GM12878 (cell line): ENCODE data around the gene KDM6A. TPM values are rescaled to one million over a fixed set of nuclear protein-coding genes. Genes with fewer than 3 reads are reported as not detected.

Source experiments
- ATAC-seq: fragments of 200-7000 bp; cut with Tn5 transposase; 3 replicates; pipeline ENCODE4 v1.9.1; 2020; ENCODE audit warnings: mild to moderate bottlenecking, moderate library complexity
- BruUV-seq: library from RNA; stranded (reverse); fragments of 400-500 nt; replicated peaks from 2 replicates; lab custom pipeline; 2021; lab: Mats Ljungman, UMichigan
- CTCF ChIA-PET: fragments of 300-600 bp; sonication (Branson Sonifier 250); formaldehyde crosslinking; extraction: SDS; loops from one replicate; lab custom pipeline; 2021; ENCODE audit warnings: inconsistent platforms; lab: Yijun Ruan, JAX
- POLR2A ChIA-PET: fragments of 350-600 bp; formaldehyde crosslinking; extraction: SDS; loops from one replicate; lab custom pipeline; 2021; ENCODE audit warnings: inconsistent platforms; lab: Charles Lee
- RAD21 ChIA-PET: fragments of 300-600 bp; sonication (Branson Sonifier 250); formaldehyde crosslinking; loops from one replicate; lab custom pipeline; 2023; ENCODE audit warnings: antibody characterized with exemption; ENCODE audit not compliant: unreplicated experiment; lab: Charles Lee
- SMC1A ChIA-PET: fragments of 300-600 bp; sonication (Branson Sonifier 250); formaldehyde crosslinking; loops from one replicate; lab custom pipeline; 2023; ENCODE audit not compliant: unreplicated experiment, uncharacterized antibody; lab: Charles Lee
- DNase-seq: peaks from one replicate; pipeline ENCODE4 v3.0.0-alpha.2; 2011; ENCODE audit warnings: low read depth, low spot score
- FAIRE-seq: peaks from 3 replicates; lab custom pipeline; 2011; peaks lifted over from hg19 to GRCh38; lab: Jason Lieb, UNC
- H2AFZ ChIP-seq: 2 replicates; pipeline ENCODE4 v1.6.0; 2011; ENCODE audit warnings: low read depth, low read length, control low read depth; ENCODE audit not compliant: control insufficient read depth
- H3K27ac ChIP-seq: 2 replicates; pipeline ENCODE4 v1.5.1; 2011; ENCODE audit warnings: control low read depth; ENCODE audit not compliant: control insufficient read depth, insufficient read depth
- H3K27me3 ChIP-seq, 2 experiments: replicated peaks in 1 of 2; 2 replicates each; pipeline versions ENCODE4 v1.6.0 to v1.6.1; 2011; ENCODE audit warnings: low read length in 1 of 2; ENCODE audit not compliant: control insufficient read depth in 2 of 2, insufficient read depth in 2 of 2
- H3K36me3 ChIP-seq, 2 experiments: 2 replicates each; pipeline ENCODE4 v1.5.1; 2011; ENCODE audit warnings: low read length in 1 of 2; ENCODE audit not compliant: control insufficient read depth in 2 of 2, insufficient read depth in 2 of 2
- H3K4me1 ChIP-seq: 2 replicates; pipeline ENCODE4 v1.6.1; 2011; ENCODE audit warnings: mild to moderate bottlenecking, low read length, moderate library complexity, mixed read lengths; ENCODE audit not compliant: control insufficient read depth, insufficient read depth
- H3K4me2 ChIP-seq: 2 replicates; pipeline ENCODE4 v1.6.0; 2011; ENCODE audit warnings: control low read depth; ENCODE audit not compliant: control insufficient read depth, insufficient read depth
- H3K4me3 ChIP-seq: fragments of 200-600 bp; sonication (generic); 2 replicates; pipeline ENCODE4 v1.5.1; 2016
- H3K79me2 ChIP-seq: 2 replicates; pipeline ENCODE4 v1.6.0; 2011; ENCODE audit warnings: low read length; ENCODE audit not compliant: control insufficient read depth, insufficient read depth
- H3K9ac ChIP-seq: 2 replicates; pipeline ENCODE4 v1.8.0; 2011; ENCODE audit warnings: low read length, control low read depth, mixed read lengths; ENCODE audit not compliant: control insufficient read depth, insufficient read depth
- H3K9me3 ChIP-seq: replicated peaks from 3 replicates; pipeline ENCODE4 v1.5.1; 2011; ENCODE audit warnings: mild to moderate bottlenecking, low read length; ENCODE audit not compliant: control insufficient read depth, insufficient read depth
- H4K20me1 ChIP-seq: 2 replicates; pipeline ENCODE4 v1.6.0; 2011; ENCODE audit not compliant: control insufficient read depth, insufficient read depth
- CBX5 ChIP-seq: sonication (generic); IDR thresholded peaks from 2 replicates; pipeline ENCODE4 v1.6.1; 2016; ENCODE audit warnings: low read depth, moderate library complexity, mild to moderate bottlenecking, inconsistent platforms
- CREB1 ChIP-seq: IDR thresholded peaks from 2 replicates; pipeline ENCODE4 v1.6.1; 2012; ENCODE audit warnings: low read depth, mild to moderate bottlenecking, inconsistent platforms
- CTCF ChIP-seq, 3 experiments: IDR thresholded peaks in 2 of 3; conservative IDR thresholded peaks in 1 of 3; 2 replicates each; pipeline ENCODE4 v1.5.1; 2011; ENCODE audit warnings: low read depth in 3 of 3, low read length in 3 of 3, mild to moderate bottlenecking in 3 of 3, control low read depth in 2 of 3, moderate library complexity in 2 of 3, inconsistent platforms in 1 of 3, mixed read lengths in 1 of 3; ENCODE audit not compliant: control insufficient read depth in 2 of 3, insufficient read depth in 1 of 3; ENCODE audit errors: extremely low read depth in 1 of 3
- EGR1 ChIP-seq, 2 experiments: IDR thresholded peaks; 1 replicate in 1 of 2; 2 replicates in 1 of 2; pipeline ENCODE4 v1.6.1; 2011 to 2012; ENCODE audit warnings: low read depth in 2 of 2, low read length in 2 of 2, borderline replicate concordance in 1 of 2, mild to moderate bottlenecking in 1 of 2, moderate library complexity in 1 of 2
- KDM1A ChIP-seq: fragments of 200-600 bp; sonication (generic); IDR thresholded peaks from 2 replicates; pipeline ENCODE4 v1.6.1; 2016; ENCODE audit warnings: borderline replicate concordance
- MEF2B ChIP-seq: fragments of 450-650 bp; IDR thresholded peaks from 2 replicates; pipeline ENCODE4 v1.6.1; 2018; ENCODE audit warnings: mild to moderate bottlenecking, moderate library complexity; ENCODE audit not compliant: partially characterized antibody, poor library complexity, severe bottlenecking
- MXI1 ChIP-seq: fragments of 150-350 bp; IDR thresholded peaks from 2 replicates; pipeline ENCODE4 v1.6.1; 2011; ENCODE audit warnings: low read depth, mild to moderate bottlenecking, inconsistent platforms, low read length, improper control_type of control experiment
- NBN ChIP-seq: fragments of 450-650 bp; IDR thresholded peaks from 2 replicates; pipeline ENCODE4 v1.6.1; 2016
- NFXL1 ChIP-seq: fragments of 450-650 bp; IDR thresholded peaks from 2 replicates; pipeline ENCODE4 v1.6.1; 2017; ENCODE audit warnings: antibody characterized with exemption, mild to moderate bottlenecking, borderline replicate concordance
- NKRF ChIP-seq: fragments of 450-650 bp; conservative IDR thresholded peaks from 2 replicates; pipeline ENCODE4 v1.6.1; 2017; ENCODE audit warnings: mild to moderate bottlenecking, moderate library complexity
- RELB ChIP-seq: fragments of 450-650 bp; IDR thresholded peaks from 2 replicates; pipeline ENCODE4 v1.6.1; 2017; ENCODE audit warnings: low read depth, mild to moderate bottlenecking, moderate library complexity
- SMAD1 ChIP-seq: fragments of 450-650 bp; IDR thresholded peaks from 2 replicates; pipeline ENCODE4 v1.6.1; 2018; ENCODE audit warnings: mild to moderate bottlenecking, low read depth; ENCODE audit not compliant: partially characterized antibody
- STAT1 ChIP-seq: fragments of 450-650 bp; conservative IDR thresholded peaks from 2 replicates; pipeline ENCODE4 v1.6.1; 2014; ENCODE audit warnings: antibody characterized with exemption, mild to moderate bottlenecking
- TCF7 ChIP-seq: IDR thresholded peaks from 2 replicates; pipeline ENCODE4 v1.6.1; 2014; ENCODE audit warnings: antibody characterized with exemption, borderline replicate concordance
- YY1 ChIP-seq: IDR thresholded peaks from 2 replicates; pipeline ENCODE4 v1.6.1; 2011; ENCODE audit warnings: low read depth, mild to moderate bottlenecking, low read length
- ZBED1 ChIP-seq: IDR thresholded peaks from 2 replicates; pipeline ENCODE4 v1.6.1; 2016; ENCODE audit warnings: borderline replicate concordance
- ZSCAN29 ChIP-seq: fragments of 450-650 bp; IDR thresholded peaks from 2 replicates; pipeline ENCODE4 v1.6.1; 2017; ENCODE audit warnings: mild to moderate bottlenecking, moderate library complexity
- WGBS: methylation state at CpG from one replicate; pipeline ENCODE4 v1.1.6; 2016; ENCODE audit warnings: low lambda C conversion rate; ENCODE audit not compliant: insufficient replicate concordance, insufficient coverage; ENCODE audit errors: missing lambda C conversion rate; 5-methylcytosine and 5-hydroxymethylcytosine counted together
- in situ Hi-C: fragments of 300-500 bp; cut with MboI; formaldehyde crosslinking; loops from 9 replicates; pipeline ENCODE4 v1.14.3; 2018; ENCODE audit warnings: mixed read lengths
- intact Hi-C: fragments of 100-400 bp; cut with micrococcal nuclease; formaldehyde crosslinking; loops from one replicate; pipeline ENCODE4 v1.14.2; 2022; ENCODE audit not compliant: unreplicated experiment
- polyA plus RNA-seq, 11 experiments: library from polyadenylated mRNA; depleted of rRNA in 4 of 11; unstranded in 6 of 11; stranded (reverse) in 5 of 11; fragments of >200 nt; fragmentation: Nextera tagmentation in 4 of 11; fragmentation: Illumina TruSeq in 1 of 11; extraction: Ambion mirVana in 4 of 11; extraction: Trizol in 1 of 11; gene quantifications; 1 replicate in 1 of 11; 2 replicates in 10 of 11; pipeline versions ENCODE4 v1.2.1 to v1.2.3, GENCODE V29; 2011 to 2016; ENCODE audit warnings: inconsistent platforms in 2 of 11, missing spikeins in 2 of 11, low read depth in 1 of 11
- total RNA-seq, 4 experiments: library from RNA; depleted of rRNA in 3 of 4; stranded (reverse); fragments of >200 nt in 3 of 4; fragmentation: Illumina TruSeq in 1 of 4; extraction: Trizol in 1 of 4; gene quantifications; 2 replicates each; pipeline versions ENCODE4 v1.2.1 to v1.2.3, GENCODE V29; 2013 to 2021

The KDM6A gene
- total and polyA plus RNA-seq, 10 of the 15 experiments (the other 5 are each of a cell fraction or from before 2014, with no cell fraction given) = 7.9 to 29.0 (median 20.4) TPM

GRCh38 chrX:44874420-44875184 lies 1.6 kb downstream of the KDM6A start:
- H4K20me1 ChIP-seq = no peaks in the 10 kb centered on the region
- peak overlapping the region; percentile 91 for H3K9ac ChIP-seq
- peaks cover 80% of the 10 kb centered on the region for H3K79me2 ChIP-seq
- TSS peak; percentile 60 for BruUV-seq
- ChIA-PET RAD21 (interaction anchor here (0.7 to 6.1 kb wide), 13 partner anchors 13 to 200 kb away, joined by 3 to 50 read pairs (median 5); no protein-coding TSS in a partner anchor), CTCF (interaction anchor here (1.1 to 3.4 kb wide), 5 partner anchors 12 to 195 kb away, joined by 3 to 31 read pairs (median 10); no protein-coding TSS in a partner anchor), POLR2A (interaction anchor here (0.5 to 3.7 kb wide), 11 partner anchors 12 to 358 kb away, joined by 3 to 24 read pairs (median 3); no protein-coding TSS in a partner anchor), SMC1A (interaction anchor here (0.6 to 3.9 kb wide), 16 partner anchors 9 to 208 kb away, joined by 3 to 50 read pairs (median 4); no protein-coding TSS in a partner anchor)
- H3K27me3 ChIP-seq = no peaks in the 10 kb centered on the region
- peak overlapping the region; percentile 91 for H3K4me3 ChIP-seq
- ATAC-seq (peak; percentile 26), DNase-seq (no peak), FAIRE-seq (peak; percentile 31)
- no peaks in the 10 kb centered on the region; the same call in 1 of the 3 replicates for H3K9me3 ChIP-seq
- H3K4me1 ChIP-seq = no peaks in the 10 kb centered on the region
- WGBS = 0% methylated on average over 14 of the region's 14 CpGs
- peak overlapping the region; percentile 90 for H3K27ac ChIP-seq
- in situ Hi-C loops = loop anchor here (25.0 kb wide), 2 partner anchors 188 to 888 kb away; no protein-coding TSS in a partner anchor
- intact Hi-C loops = loop anchor here (2.0 kb wide), 1 partner anchor 30 kb away; no protein-coding TSS in a partner anchor
- no peaks in the 10 kb centered on the region; a peak in 1 of 4 replicates for H3K36me3 ChIP-seq
- H2AFZ ChIP-seq = peak overlapping the region; percentile 79
- H3K4me2 ChIP-seq = peak overlapping the region; percentile 66
- no peak for TF ChIP-seq CTCF (IDR thresholded peaks at IDR 0.05 in 2 of 3, conservative IDR thresholded peaks at IDR 0.05 in 1 of 3; ENCODE audit: control insufficient read depth in 2 of 3, extremely low read depth in 1 of 3, insufficient read depth in 1 of 3, low read depth in 3 of 3, low read length in 3 of 3)
- no peak for TF ChIP-seq NFXL1
- no peak for TF ChIP-seq ZSCAN29
- TF ChIP-seq MEF2B = no peak
- no peak for TF ChIP-seq SMAD1
- no peak for TF ChIP-seq TCF7
- no peak for TF ChIP-seq EGR1 (IDR thresholded peaks at IDR 0.05; ENCODE audit: borderline replicate concordance in 1 of 2, low read depth in 2 of 2, low read length in 2 of 2)
- TF ChIP-seq NBN = peak; percentile 21; the same call in 1 of the 2 replicates
- no peak for TF ChIP-seq CBX5
- TF ChIP-seq ZBED1 = no peak
- no peak for TF ChIP-seq STAT1
- TF ChIP-seq NKRF = 0 out of 2 replicates have a peak, but pooled peaks have one; percentile 28
- TF ChIP-seq YY1 = peak; percentile 95
- peak; percentile 33; the same call in 1 of the 2 replicates for TF ChIP-seq CREB1
- TF ChIP-seq KDM1A = no peak
- no peak for TF ChIP-seq RELB
- peak; percentile 54; the same call in 1 of the 2 replicates for TF ChIP-seq MXI1
